MM.1S (cell line): ENCODE results near the gene UGT1A1.
"Not testable (repeated sequence)": the region's sequence is repeated elsewhere in the genome, so short reads cannot be mapped to it uniquely, and the experiment has no call there.

ENCODE experiments used
- DNase-seq: peaks from one replicate; pipeline ENCODE4 v3.0.0-alpha.2; 2015
- H2AFZ ChIP-seq: fragments of 300-600 bp; sonication (generic); 2 replicates; pipeline ENCODE4 v1.6.0; 2016; ENCODE audit warnings: antibody characterized with exemption, low read length
- H3F3A ChIP-seq: fragments of 300-600 bp; sonication (generic); 2 replicates; pipeline ENCODE4 v1.6.1; 2016; ENCODE audit warnings: mild to moderate bottlenecking, antibody characterized with exemption, low read length, moderate library complexity, mixed read lengths; ENCODE audit not compliant: insufficient read depth
- H3K27ac ChIP-seq: fragments of 300-600 bp; sonication (generic); 2 replicates; pipeline ENCODE4 v1.5.1; 2016; ENCODE audit warnings: mild to moderate bottlenecking, low read length
- H3K27me3 ChIP-seq: fragments of 300-600 bp; sonication (generic); replicated peaks from 2 replicates; pipeline ENCODE4 v1.6.0; 2016; ENCODE audit warnings: low read length; ENCODE audit not compliant: insufficient read depth
- H3K36me3 ChIP-seq: fragments of 300-600 bp; sonication (generic); replicated peaks from 2 replicates; pipeline ENCODE4 v1.6.1; 2016; ENCODE audit warnings: mild to moderate bottlenecking, low read length, mixed read lengths; ENCODE audit not compliant: insufficient read depth
- H3K4me1 ChIP-seq: fragments of 300-600 bp; sonication (generic); 2 replicates; pipeline ENCODE4 v1.6.1; 2016; ENCODE audit warnings: low read length, mixed read lengths
- H3K4me2 ChIP-seq: fragments of 300-600 bp; sonication (generic); 2 replicates; pipeline ENCODE4 v1.6.0; 2016; ENCODE audit warnings: low read depth, low read length
- H3K4me3 ChIP-seq: fragments of 300-600 bp; sonication (generic); 2 replicates; pipeline ENCODE4 v1.5.1; 2016; ENCODE audit warnings: low read length, mixed read lengths
- H3K79me2 ChIP-seq: fragments of 300-600 bp; sonication (generic); 2 replicates; pipeline ENCODE4 v1.6.1; 2016; ENCODE audit warnings: mixed run types, low read length, mixed read lengths
- H3K9ac ChIP-seq: fragments of 300-600 bp; sonication (generic); 2 replicates; pipeline ENCODE4 v1.6.1; 2016; ENCODE audit warnings: low read length, mixed read lengths
- H3K9me2 ChIP-seq: fragments of 300-600 bp; sonication (generic); replicated peaks from 2 replicates; pipeline ENCODE4 v1.6.1; 2016; ENCODE audit warnings: mild to moderate bottlenecking, low read length, mixed read lengths; ENCODE audit not compliant: insufficient read depth
- H3K9me3 ChIP-seq: fragments of 300-600 bp; sonication (generic); replicated peaks from 2 replicates; pipeline ENCODE4 v1.6.1; 2016; ENCODE audit warnings: mild to moderate bottlenecking, low read length, mixed read lengths; ENCODE audit not compliant: insufficient read depth
- H4K20me1 ChIP-seq: fragments of 300-600 bp; sonication (generic); 2 replicates; pipeline ENCODE4 v1.6.1; 2016; ENCODE audit warnings: mild to moderate bottlenecking, low read length, moderate library complexity, mixed read lengths; ENCODE audit not compliant: insufficient read depth
- EZH2 ChIP-seq: fragments of 300-600 bp; sonication (generic); optimal IDR thresholded peaks from 2 replicates; pipeline ENCODE3; 2017; ENCODE audit warnings: low read depth, mild to moderate bottlenecking, antibody characterized with exemption, low read length, mixed read lengths
- EZH2phosphoT487 ChIP-seq: fragments of 300-600 bp; sonication (generic); IDR thresholded peaks from 2 replicates; pipeline ENCODE4 v1.6.1; 2018; ENCODE audit warnings: antibody characterized with exemption, low read length
- TF ChIP-seq, protein P1 (sequence below): fragments of 300-600 bp; sonication (generic); IDR thresholded peaks from 2 replicates; pipeline ENCODE4 v1.5.1; 2016; ENCODE audit warnings: antibody characterized with exemption, low read length, mixed read lengths

UGT1A1 gene

DNA sequence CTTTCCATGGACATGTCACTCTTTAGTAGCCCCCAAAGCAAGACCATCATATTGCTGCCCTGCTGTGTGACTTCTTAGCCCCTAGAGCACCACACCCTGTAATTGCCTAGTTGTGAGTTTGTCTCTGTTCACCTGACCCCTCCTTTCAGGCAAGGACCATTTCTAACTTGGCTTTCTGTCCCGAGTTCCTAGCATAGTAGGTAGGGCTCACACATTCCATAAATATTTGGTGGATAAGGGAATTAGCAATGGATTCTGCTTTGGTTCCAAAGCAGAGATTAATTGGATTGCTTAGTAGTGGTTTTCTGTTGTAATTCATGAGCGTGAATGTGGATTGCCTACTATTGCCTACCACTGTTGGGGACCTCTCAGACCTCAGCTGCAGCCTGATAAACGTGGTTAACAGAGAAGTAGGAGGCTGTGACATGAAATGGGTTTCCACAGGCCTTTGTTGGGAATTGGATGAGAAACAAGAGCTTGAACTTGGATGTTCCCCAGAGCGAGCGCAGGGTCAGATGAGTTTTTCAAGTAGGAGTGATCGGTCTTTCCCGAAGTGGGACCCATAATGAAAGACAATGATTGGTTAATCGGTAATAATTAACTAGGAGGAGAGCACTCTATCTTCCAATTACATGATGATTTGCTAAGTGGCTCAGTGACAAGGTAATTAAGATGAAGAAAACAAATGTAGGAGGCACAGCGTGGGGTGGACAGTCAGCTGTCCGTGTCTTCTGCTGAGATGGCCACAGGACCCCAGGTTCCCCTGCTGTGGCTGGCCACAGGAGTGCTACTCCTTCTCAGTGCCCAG is 13.4 kb upstream of the UGT1A1 start:
- no peaks in the 10 kb centered on the region for H3K4me1 ChIP-seq
- no peaks in the 10 kb centered on the region for H4K20me1 ChIP-seq
- no peak overlapping the region for H2AFZ ChIP-seq
- no peaks in the 10 kb centered on the region for H3F3A ChIP-seq
- no peak overlapping the region for H3K9ac ChIP-seq
- H3K9me3 ChIP-seq: no peaks in the 10 kb centered on the region
- no peaks in the 10 kb centered on the region for H3K36me3 ChIP-seq
- no peak for DNase-seq
- H3K79me2 ChIP-seq: no peaks in the 10 kb centered on the region
- H3K4me2 ChIP-seq: no peak overlapping the region
- TF ChIP-seq, protein P1, sequence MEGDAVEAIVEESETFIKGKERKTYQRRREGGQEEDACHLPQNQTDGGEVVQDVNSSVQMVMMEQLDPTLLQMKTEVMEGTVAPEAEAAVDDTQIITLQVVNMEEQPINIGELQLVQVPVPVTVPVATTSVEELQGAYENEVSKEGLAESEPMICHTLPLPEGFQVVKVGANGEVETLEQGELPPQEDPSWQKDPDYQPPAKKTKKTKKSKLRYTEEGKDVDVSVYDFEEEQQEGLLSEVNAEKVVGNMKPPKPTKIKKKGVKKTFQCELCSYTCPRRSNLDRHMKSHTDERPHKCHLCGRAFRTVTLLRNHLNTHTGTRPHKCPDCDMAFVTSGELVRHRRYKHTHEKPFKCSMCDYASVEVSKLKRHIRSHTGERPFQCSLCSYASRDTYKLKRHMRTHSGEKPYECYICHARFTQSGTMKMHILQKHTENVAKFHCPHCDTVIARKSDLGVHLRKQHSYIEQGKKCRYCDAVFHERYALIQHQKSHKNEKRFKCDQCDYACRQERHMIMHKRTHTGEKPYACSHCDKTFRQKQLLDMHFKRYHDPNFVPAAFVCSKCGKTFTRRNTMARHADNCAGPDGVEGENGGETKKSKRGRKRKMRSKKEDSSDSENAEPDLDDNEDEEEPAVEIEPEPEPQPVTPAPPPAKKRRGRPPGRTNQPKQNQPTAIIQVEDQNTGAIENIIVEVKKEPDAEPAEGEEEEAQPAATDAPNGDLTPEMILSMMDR: no peak
- no peaks in the 10 kb centered on the region for H3K9me2 ChIP-seq
- H3K27ac ChIP-seq: no peak overlapping the region
- H3K4me3 ChIP-seq: no peak overlapping the region
- no peaks in the 10 kb centered on the region for H3K27me3 ChIP-seq

DNA sequence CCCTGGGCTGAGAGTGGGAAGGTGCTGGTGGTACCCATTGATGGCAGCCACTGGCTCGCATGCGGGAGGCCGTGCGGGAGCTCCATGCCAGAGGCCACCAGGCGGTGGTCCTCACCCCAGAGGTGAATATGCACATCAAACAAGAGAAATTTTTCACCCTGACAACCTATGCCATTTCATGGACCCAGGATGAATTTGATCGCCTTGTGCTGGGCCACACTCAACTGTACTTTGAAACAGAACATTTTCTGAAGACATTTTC is 12.9 kb upstream of the UGT1A1 start:
- no peak overlapping the region for H3K27ac ChIP-seq

DNA sequence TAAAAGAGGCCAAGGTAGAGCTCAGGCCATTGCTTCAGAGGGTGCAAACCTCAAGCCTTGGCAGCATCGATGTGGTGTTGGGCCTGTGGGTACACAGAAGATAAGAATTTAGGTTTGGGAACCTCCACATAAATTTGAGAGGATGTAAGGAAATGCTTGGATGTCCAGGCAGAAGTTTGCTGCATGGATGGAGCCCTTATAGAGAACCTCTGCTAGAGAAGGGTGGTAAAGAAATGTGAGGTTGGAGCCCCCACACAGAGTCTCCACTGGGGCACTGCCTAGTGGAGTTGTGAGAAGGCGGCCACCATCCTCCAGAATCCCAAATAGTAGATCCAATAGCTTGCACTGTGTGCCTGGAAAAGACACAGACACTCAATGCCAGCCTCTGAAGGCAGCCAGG is 9.4 kb upstream of the UGT1A1 start:
- H3K4me3 ChIP-seq, H3K9ac ChIP-seq, DNase-seq, H3K4me1 ChIP-seq, H3K9me3 ChIP-seq, H3K79me2 ChIP-seq, H2AFZ ChIP-seq, H3K36me3 ChIP-seq, H3K9me2 ChIP-seq, H3K4me2 ChIP-seq, H3K27ac ChIP-seq, H4K20me1 ChIP-seq, H3K27me3 ChIP-seq, H3F3A ChIP-seq: not testable (repeated sequence)

More for the DNA sequence above, 12.9 kb upstream of the UGT1A1 start:
- H2AFZ ChIP-seq: no peak overlapping the region
- H3K4me1 ChIP-seq: no peaks in the 10 kb centered on the region
- no peaks in the 10 kb centered on the region for H3K27me3 ChIP-seq
- H3K4me3 ChIP-seq: no peak overlapping the region
- no peak for DNase-seq
- no peaks in the 10 kb centered on the region for H3K9me3 ChIP-seq
- H3K79me2 ChIP-seq: no peaks in the 10 kb centered on the region
- H3K4me2 ChIP-seq: no peak overlapping the region
- H3F3A ChIP-seq: no peaks in the 10 kb centered on the region
- no peak overlapping the region for H3K9ac ChIP-seq
- TF ChIP-seq EZH2phosphoT487: no peak
- no peak for TF ChIP-seq EZH2
- TF ChIP-seq, protein P1: no peak
- H3K9me2 ChIP-seq: no peaks in the 10 kb centered on the region
- no peaks in the 10 kb centered on the region for H3K36me3 ChIP-seq
- no peaks in the 10 kb centered on the region for H4K20me1 ChIP-seq

DNA sequence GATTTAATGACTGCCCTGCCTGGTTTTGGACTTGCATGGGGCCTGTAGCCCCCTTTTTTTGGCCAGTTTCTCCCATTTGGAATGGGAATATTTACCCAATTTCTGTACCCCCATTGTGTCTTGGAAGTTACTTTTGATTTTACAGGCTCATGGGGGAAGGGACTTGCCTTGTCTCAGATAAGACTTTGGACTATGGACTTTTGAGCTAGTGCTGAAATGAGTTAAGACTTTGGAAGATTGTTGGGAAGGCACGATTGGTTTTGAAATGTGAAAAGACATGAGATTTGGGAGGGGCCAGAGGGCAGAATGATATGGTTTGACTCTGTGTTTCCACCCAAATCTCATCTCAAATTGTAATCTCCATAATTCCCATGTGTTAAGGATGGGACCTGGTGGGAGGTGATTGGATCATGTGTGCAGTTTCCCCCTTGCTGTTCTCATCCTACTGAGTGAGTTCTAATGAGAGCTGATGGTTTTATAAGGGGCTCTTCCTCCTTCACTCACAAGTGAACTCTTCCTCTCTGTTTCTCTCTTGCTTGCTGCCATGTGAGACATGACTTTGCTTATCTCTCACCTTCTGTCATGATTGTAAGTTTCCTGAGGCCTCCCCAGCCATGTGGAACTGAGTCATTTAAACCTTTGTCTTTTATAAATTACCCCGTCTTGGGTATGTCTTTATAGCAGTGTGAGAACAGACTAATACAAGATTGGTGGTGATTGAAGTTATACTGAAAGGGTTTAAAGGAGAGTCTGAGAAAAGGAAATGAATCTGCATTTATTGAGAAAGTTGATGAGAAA is 8.7 kb upstream of the UGT1A1 start:
- H3K27me3 ChIP-seq, H3F3A ChIP-seq, H3K4me1 ChIP-seq, H3K9ac ChIP-seq, H3K9me3 ChIP-seq, DNase-seq, H2AFZ ChIP-seq, H3K4me2 ChIP-seq, H4K20me1 ChIP-seq, H3K9me2 ChIP-seq, H3K79me2 ChIP-seq, H3K27ac ChIP-seq, H3K36me3 ChIP-seq, H3K4me3 ChIP-seq: not testable (repeated sequence)
